Measurements from ENCODE around the gene NEUROD6.

Gene NEUROD6

GRCh38 chr7:31327071-31327470 lies 13.5 kb downstream of the NEUROD6 start:
- DNase-seq = no peak

- no peak for DNase-seq
Observed at GRCh38 chr7:31326416-31326815, 14.1 kb downstream of the NEUROD6 start.

- DNase-seq = no peak
Observed at GRCh38 chr7:31323101-31323500, 17.4 kb downstream of the NEUROD6 start.

- DNase-seq = no peak
Observed at GRCh38 chr7:31320675-31321074, 19.9 kb downstream of the NEUROD6 start.

GRCh38 chr7:31318313-31318712 lies 22.2 kb downstream of the NEUROD6 start:
- no peak for DNase-seq

- no peak for DNase-seq
Observed at GRCh38 chr7:31316876-31317275, 23.6 kb downstream of the NEUROD6 start.

GRCh38 chr7:31315758-31316157 lies 24.8 kb downstream of the NEUROD6 start:
- no peak for DNase-seq

GRCh38 chr7:31314781-31315180 lies 25.7 kb downstream of the NEUROD6 start:
- DNase-seq = no peak

- no peak for DNase-seq
Observed at GRCh38 chr7:31312889-31313288, 27.6 kb downstream of the NEUROD6 start.

GRCh38 chr7:31311552-31311951 lies 29.0 kb downstream of the NEUROD6 start:
- DNase-seq = no peak

GRCh38 chr7:31310321-31310935 lies 30.1 kb downstream of the NEUROD6 start:
- DNase-seq = no peak

- no peak for DNase-seq
Observed at GRCh38 chr7:31309407-31309806, 31.1 kb downstream of the NEUROD6 start.

GRCh38 chr7:31308652-31309051 lies 31.9 kb downstream of the NEUROD6 start:
- DNase-seq = no peak

- DNase-seq = no peak
Observed at GRCh38 chr7:31307972-31308371, 32.6 kb downstream of the NEUROD6 start.

GRCh38 chr7:31305260-31305659 lies 35.3 kb downstream of the NEUROD6 start:
- no peak for DNase-seq

GRCh38 chr7:31304446-31304845 lies 36.1 kb downstream of the NEUROD6 start:
- no peak for DNase-seq

- DNase-seq = no peak
Observed at GRCh38 chr7:31302356-31302755, 38.2 kb downstream of the NEUROD6 start.

- DNase-seq = no peak
Observed at GRCh38 chr7:31299336-31299735, 41.2 kb downstream of the NEUROD6 start.

- DNase-seq = no peak
Observed at GRCh38 chr7:31290601-31291000, 49.9 kb downstream of the NEUROD6 start.

Measured in NCI-H1092 treated with DMSO at 0.1 percent for 48 hours (cell line).